HepG2 (cell line): ENCODE measurements around the gene SEZ6. TPM values are rescaled to one million over a fixed set of nuclear protein-coding genes. Genes with fewer than 3 reads are reported as not detected.

Source experiments
- ATF5 ChIP-seq: sonication (generic); formaldehyde crosslinking; IDR thresholded peaks from 2 replicates; pipeline ENCODE4 v1.4.0; 2020; ENCODE audit warnings: mild to moderate bottlenecking, low read depth, missing genetic modification reagents
- CREBL2 ChIP-seq: sonication (generic); formaldehyde crosslinking; IDR thresholded peaks from 2 replicates; pipeline ENCODE4 v1.8.1; 2023; ENCODE audit warnings: missing genetic modification reagents, mild to moderate bottlenecking, borderline replicate concordance
- DNMT3B ChIP-seq: conservative IDR thresholded peaks from 2 replicates; pipeline ENCODE4 v1.6.1; 2016; ENCODE audit warnings: missing biosample characterization, control low read depth
- FOSL1 ChIP-seq: sonication (generic); formaldehyde crosslinking; IDR thresholded peaks from 2 replicates; pipeline ENCODE4 v1.9.0; 2021; ENCODE audit warnings: missing genetic modification reagents, borderline replicate concordance
- IRF9 ChIP-seq: sonication (generic); formaldehyde crosslinking; IDR thresholded peaks from 2 replicates; pipeline ENCODE4 v1.8.0; 2022; ENCODE audit warnings: missing genetic modification reagents, mild to moderate bottlenecking, borderline replicate concordance
- MIER3 ChIP-seq: IDR thresholded peaks from 2 replicates; pipeline ENCODE4 v1.6.1; 2016; ENCODE audit warnings: missing compliant biosample characterization, borderline replicate concordance
- MTERF4 ChIP-seq: sonication (generic); formaldehyde crosslinking; IDR thresholded peaks from 2 replicates; pipeline ENCODE4 v1.8.0; 2023; ENCODE audit warnings: mild to moderate bottlenecking, missing genetic modification reagents
- TBL1XR1 ChIP-seq: fragments of 150-350 bp; IDR thresholded peaks from 2 replicates; pipeline ENCODE4 v1.6.1; 2014; ENCODE audit warnings: borderline replicate concordance, low read length; ENCODE audit not compliant: partially characterized antibody
- TSC22D2 ChIP-seq: sonication (generic); formaldehyde crosslinking; IDR thresholded peaks from 2 replicates; pipeline ENCODE4 v1.5.1; 2020; ENCODE audit warnings: missing genetic modification reagents, mild to moderate bottlenecking, borderline replicate concordance
- ZMYM2 ChIP-seq: sonication (generic); formaldehyde crosslinking; IDR thresholded peaks from 2 replicates; pipeline ENCODE4 v1.8.0; 2022; ENCODE audit warnings: mild to moderate bottlenecking, missing genetic modification reagents
- ZNF136 ChIP-seq: sonication (generic); formaldehyde crosslinking; IDR thresholded peaks from 2 replicates; pipeline ENCODE4 v1.8.1; 2022; ENCODE audit warnings: low read depth, mild to moderate bottlenecking, moderate library complexity, missing genetic modification reagents
- ZNF251 ChIP-seq: sonication (generic); formaldehyde crosslinking; IDR thresholded peaks from 2 replicates; pipeline ENCODE4 v1.9.0; 2021; ENCODE audit warnings: mild to moderate bottlenecking, missing genetic modification reagents
- ZNF30 ChIP-seq: sonication (generic); formaldehyde crosslinking; IDR thresholded peaks from 2 replicates; pipeline ENCODE4 v1.5.0; 2020; ENCODE audit warnings: mild to moderate bottlenecking, missing genetic modification reagents
- polyA plus RNA-seq, 8 experiments: library from polyadenylated mRNA; depleted of rRNA in 3 of 8; stranded (reverse) in 7 of 8; unstranded in 1 of 8; fragments of >200 nt; fragmentation: Illumina TruSeq in 4 of 8; extraction: Trizol in 4 of 8; gene quantifications; 2 replicates each; pipeline versions ENCODE4 v1.2.1 to v1.2.3, GENCODE V29; 2011 to 2016; ENCODE audit warnings: low read depth in 4 of 8, missing spikeins in 1 of 8, mixed read lengths in 1 of 8; ENCODE audit not compliant: insufficient read depth in 1 of 8
- total RNA-seq, 5 experiments: library from RNA; depleted of rRNA; stranded (reverse); fragments of >200 nt; fragmentation: Illumina TruSeq; extraction: Trizol; gene quantifications; 2 replicates each; pipeline ENCODE4 v1.2.3, GENCODE V29; 2016; ENCODE audit warnings: low read depth in 1 of 5

Gene SEZ6
- total and polyA plus RNA-seq, 2 of the 13 experiments (the other 11 are each of a cell fraction or from before 2014, with no cell fraction given): not detected

- TF ChIP-seq ZNF30 (CRISPR knock-in tag): no peak
- TF ChIP-seq ZNF251 (CRISPR knock-in tag): no peak
- no peak for TF ChIP-seq CREBL2
- 0 out of 2 replicates have a peak, but pooled peaks have one; percentile 37 for TF ChIP-seq ZNF136 (CRISPR knock-in tag)
- no peak for TF ChIP-seq IRF9 (CRISPR knock-in tag)
- no peak for TF ChIP-seq MIER3 (CRISPR knock-in tag)
- TF ChIP-seq TBL1XR1: no peak
- no peak for TF ChIP-seq TSC22D2 (CRISPR knock-in tag)
- 0 out of 2 replicates have a peak, but pooled peaks have one; percentile 50 for TF ChIP-seq DNMT3B (CRISPR knock-in tag)
- TF ChIP-seq FOSL1 (CRISPR knock-in tag): peak; percentile 79; the same call in 1 of the 2 replicates
- TF ChIP-seq MTERF4 (CRISPR knock-in tag): peak; percentile 62; the same call in 1 of the 2 replicates
- TF ChIP-seq ZMYM2 (CRISPR knock-in tag): 0 out of 2 replicates have a peak, but pooled peaks have one; percentile 12
- TF ChIP-seq ATF5 (CRISPR knock-in tag): no peak
These were observed 97.1 kb downstream of the SEZ6 start (continued) for GRCh38 chr17:28908640-28909167.
